Stimulated activated CD4-positive, alpha-beta T cell treated with anti-CD3 and anti-CD28 coated beads, Interleukin-12 subunit alpha, Interleukin-12 subunit beta, amount 100 ng/mL, for 24 hours (primary cell): ENCODE measurements around the gene R3HDM2.

Experiments
- DNase-seq, 2 experiments: peaks; one replicate each; pipeline ENCODE4 v3.0.0-alpha.2; 2020; ENCODE audit warnings: low read depth in 2 of 2

Gene R3HDM2

GRCh38 chr12:57467212-57467874 lies 36.5 kb upstream of the R3HDM2 start:
- no peak for DNase-seq

- no peak for DNase-seq
These were observed 35.1 kb upstream of the R3HDM2 start for GRCh38 chr12:57465747-57466505.

- no peak for DNase-seq
These were observed 34.3 kb upstream of the R3HDM2 start for GRCh38 chr12:57465030-57465746.

GRCh38 chr12:57464569-57464968 lies 33.7 kb upstream of the R3HDM2 start:
- DNase-seq, result no peak

GRCh38 chr12:57462912-57463253 lies 32.0 kb upstream of the R3HDM2 start:
- DNase-seq, result no peak

GRCh38 chr12:57462251-57462911 lies 31.5 kb upstream of the R3HDM2 start:
- peak; percentile 75 to 89 for DNase-seq

- no peak for DNase-seq
These were observed 31.0 kb upstream of the R3HDM2 start for GRCh38 chr12:57461917-57462250.

GRCh38 chr12:57461276-57461916 lies 30.6 kb upstream of the R3HDM2 start:
- no peak for DNase-seq

GRCh38 chr12:57460841-57461275 lies 30.0 kb upstream of the R3HDM2 start:
- no peak for DNase-seq

GRCh38 chr12:57460468-57460784 lies 29.6 kb upstream of the R3HDM2 start:
- no peak for DNase-seq

GRCh38 chr12:57459750-57460467 lies 29.1 kb upstream of the R3HDM2 start, which contains the start of gene GLI1:
TSS of gene GLI1 (plus strand) at chr12:57459785. CDS start at chr12:57463692, 3,907 bp downstream.
- DNase-seq, result no peak

GRCh38 chr12:57459055-57459749 lies 28.4 kb upstream of the R3HDM2 start:
- peak; percentile 83 to 98 for DNase-seq

- DNase-seq, result no peak
These were observed 27.8 kb upstream of the R3HDM2 start for GRCh38 chr12:57458665-57459054.

- DNase-seq, result no peak
These were observed 26.1 kb upstream of the R3HDM2 start for GRCh38 chr12:57456737-57457490.

GRCh38 chr12:57456145-57456700 lies 25.4 kb upstream of the R3HDM2 start:
- no peak for DNase-seq

GRCh38 chr12:57455374-57456144 lies 24.7 kb upstream of the R3HDM2 start:
- DNase-seq, result no peak

- DNase-seq, result no peak
These were observed 23.9 kb upstream of the R3HDM2 start, which contains the start of gene INHBE for GRCh38 chr12:57454566-57455373. TSS of gene INHBE (plus strand) at chr12:57455307. CDS start at chr12:57455537, 230 bp downstream.

GRCh38 chr12:57454213-57454565 lies 23.3 kb upstream of the R3HDM2 start:
- DNase-seq, result no peak
